VCaP (cell line): Measurements from ENCODE around the gene PDCD7.
"Not testable (repeated sequence)": the region's sequence is repeated elsewhere in the genome, so short reads cannot be mapped to it uniquely, and the experiment has no call there.

Experiments
- H3K27ac ChIP-seq: fragments of 450-650 bp; 2 replicates; pipeline ENCODE4 v1.5.1; 2017
- CTCF ChIP-seq: fragments of 450-650 bp; conservative IDR thresholded peaks from 2 replicates; pipeline ENCODE4 v1.5.1; 2017; ENCODE audit warnings: mild to moderate bottlenecking, moderate library complexity

Gene PDCD7

DNA sequence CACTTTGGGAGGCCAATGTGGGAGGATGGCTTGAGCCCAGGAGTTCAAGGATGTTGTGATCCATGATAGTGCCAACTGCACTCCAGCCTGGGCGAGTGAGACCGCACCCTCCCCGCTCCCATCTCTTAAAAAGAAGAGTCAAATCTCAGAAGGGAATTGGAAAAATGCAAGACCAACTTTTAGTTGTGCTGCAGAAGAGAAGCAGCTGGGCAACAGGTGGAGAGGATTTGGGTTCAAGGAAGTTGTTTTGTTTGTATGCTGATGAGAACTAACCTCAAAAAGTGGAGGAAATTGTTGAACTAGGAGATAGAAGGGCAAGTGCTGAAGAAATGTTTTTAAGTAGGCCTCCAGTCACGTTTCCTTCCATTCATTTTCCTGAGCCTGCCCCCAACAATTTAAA is 12.8 kb upstream of the PDCD7 start:
- H3K27ac ChIP-seq = no peak overlapping the region
- TF ChIP-seq CTCF = no peak

DNA sequence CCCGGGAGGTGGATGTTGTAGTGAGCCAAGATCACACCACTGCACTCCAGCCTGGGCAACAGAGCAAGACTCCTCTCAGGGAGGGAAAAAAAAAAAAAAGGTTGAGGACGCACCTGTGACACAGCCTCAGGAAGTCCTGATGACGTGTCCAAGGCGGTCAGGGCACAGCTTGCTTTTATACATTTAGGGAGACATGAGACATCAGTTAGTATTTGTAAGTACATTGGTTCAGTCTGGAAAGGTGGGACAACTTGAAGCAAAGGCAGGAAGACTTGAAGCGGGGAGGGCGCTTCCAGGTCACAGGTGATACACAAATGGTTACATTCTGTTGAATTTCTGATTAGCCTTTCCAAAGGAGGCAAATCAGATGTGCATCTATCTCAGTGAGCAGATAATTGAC is 5.0 kb upstream of the PDCD7 start:
- H3K27ac ChIP-seq = not testable (repeated sequence)

DNA sequence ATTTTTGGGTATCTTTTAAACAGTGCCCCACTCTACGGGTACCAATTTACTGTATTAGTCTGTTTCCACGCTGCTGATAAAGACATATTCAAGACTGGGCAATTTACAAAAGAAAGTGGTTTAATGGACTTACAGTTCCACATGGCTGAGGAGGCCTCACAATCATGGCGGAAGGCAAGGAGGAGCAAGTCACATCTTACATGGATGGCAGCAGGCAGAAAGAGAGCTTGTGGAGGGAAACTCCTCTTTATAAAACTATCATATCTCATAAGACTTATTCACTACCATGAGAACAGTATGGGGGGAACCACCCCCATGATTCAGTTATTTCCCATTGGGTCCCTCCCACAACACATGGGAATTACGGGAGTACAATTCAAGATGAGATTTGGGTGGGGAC is 4.3 kb upstream of the PDCD7 start:
- H3K27ac ChIP-seq = not testable (repeated sequence)

- H3K27ac ChIP-seq = not testable (repeated sequence)
These were observed 3.5 kb upstream of the PDCD7 start for GRCh38 chr15:65137089-65137488.

- H3K27ac ChIP-seq = peak overlapping the region; percentile 94
- TF ChIP-seq CTCF = no peak
These were observed 930 bp upstream of the PDCD7 start for GRCh38 chr15:65134538-65134937.

GRCh38 chr15:65132878-65133547 is 595 bp downstream of the PDCD7 start:
- peak overlapping the region; percentile 94 for H3K27ac ChIP-seq
- no peak for TF ChIP-seq CTCF

DNA sequence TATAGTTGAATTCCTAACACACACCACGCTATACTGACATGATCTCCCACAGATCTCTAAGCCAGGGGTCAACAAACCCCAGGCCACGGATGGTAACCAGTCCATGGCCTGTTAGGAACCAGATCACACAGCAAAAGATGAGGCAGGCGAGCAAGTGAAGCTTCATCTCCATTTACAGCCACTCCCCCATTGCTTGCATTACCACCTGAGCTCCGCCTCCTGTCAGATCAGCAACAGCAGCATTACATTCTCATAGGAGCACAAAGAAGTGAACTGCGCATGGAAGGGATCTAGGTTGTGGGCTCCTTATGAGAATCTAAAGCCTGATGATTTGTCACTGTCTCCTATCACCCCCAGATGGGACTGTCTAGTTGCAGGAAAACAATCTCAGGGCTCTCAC is 2.7 kb downstream of the PDCD7 start:
- H3K27ac ChIP-seq = no peak overlapping the region
- TF ChIP-seq CTCF = no peak

- H3K27ac ChIP-seq = no peak overlapping the region
- TF ChIP-seq CTCF = no peak
These were observed 18.1 kb downstream of the PDCD7 start for GRCh38 chr15:65115542-65115941.

DNA sequence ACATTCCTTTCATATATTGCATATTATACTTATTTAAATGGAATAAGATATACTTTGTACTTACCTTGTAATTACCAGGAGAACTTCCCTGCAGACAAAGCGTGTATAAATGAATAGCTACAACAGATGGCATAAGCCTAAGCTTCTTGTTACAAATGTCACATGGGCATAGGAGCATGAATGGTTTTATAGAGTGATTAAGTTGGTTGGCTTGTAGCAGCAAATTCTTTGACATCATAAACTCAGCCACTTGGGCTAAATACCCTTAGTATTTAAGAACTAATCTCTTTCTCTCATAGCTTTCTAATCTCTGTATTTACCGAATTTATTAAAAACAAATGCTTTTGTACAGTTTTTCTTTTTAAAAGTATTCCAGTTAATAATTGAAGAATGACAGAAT is 18.5 kb downstream of the PDCD7 start, which contains the start of gene UBAP1L:
TSS of gene UBAP1L (minus strand) at position 115 of the 400 bp plus-strand sequence. CDS start 8,985 bp downstream, outside the sequence.
- H3K27ac ChIP-seq = no peak within 1 kb of the TSS
- TF ChIP-seq CTCF = no peak
